ENCODE data around the gene C2CD4D.

DNA sequence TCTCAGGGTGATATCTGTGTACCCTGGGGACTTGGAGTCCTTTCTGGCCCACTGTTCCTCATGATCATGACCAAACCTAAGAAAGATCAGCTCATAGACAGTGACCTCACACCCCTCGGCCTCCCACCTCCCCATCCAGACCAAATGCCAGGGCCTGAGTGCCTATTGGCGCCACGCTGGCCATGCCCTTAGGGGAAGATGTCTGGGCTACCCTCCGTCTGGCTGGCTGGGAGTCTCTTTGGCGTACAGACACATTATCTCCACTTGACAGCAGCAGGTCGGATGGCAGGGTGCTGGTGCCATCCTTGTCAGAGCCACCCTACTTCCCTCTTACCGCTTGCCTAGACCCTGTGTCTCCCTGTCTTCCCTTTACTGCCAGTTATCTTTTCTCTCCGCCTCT lies 16.4 kb downstream of the C2CD4D start:
- TF ChIP-seq POLR2A (IDR thresholded peaks at IDR 0.05) = no peak
- no peak for TF ChIP-seq CTCF (IDR thresholded peaks at IDR 0.05)
